RWPE1 (cell line): Measurements from ENCODE around the gene MICU2.
A peak's percentile ranks its signal among the peaks of the same experiment; 100 is the strongest.

Experiments used
- CTCF ChIA-PET: fragments of 350-600 bp; sonication (Branson Sonifier 250); formaldehyde crosslinking; extraction: SDS; loops from one replicate; lab custom pipeline; 2021; lab: Yijun Ruan, JAX
- POLR2A ChIA-PET: fragments of 400-600 bp; formaldehyde crosslinking; extraction: SDS; loops from one replicate; lab custom pipeline; 2020; ENCODE audit warnings: antibody characterized with exemption; ENCODE audit not compliant: low non-redundant PET; lab: Yijun Ruan, JAX
- DNase-seq: peaks from one replicate; pipeline ENCODE4 v3.0.0; 2012; ENCODE audit warnings: low spot score
- H3K27ac ChIP-seq: fragments of 450-650 bp; 2 replicates; pipeline ENCODE4 v1.5.1; 2017
- CTCF ChIP-seq: fragments of 450-650 bp; conservative IDR thresholded peaks from 2 replicates; pipeline ENCODE4 v1.5.1; 2017; ENCODE audit warnings: low read depth, mild to moderate bottlenecking

Gene MICU2

GRCh38 chr13:21466527-21466926, 137.4 kb downstream of the MICU2 start:
- no peak for TF ChIP-seq CTCF
- no peak for DNase-seq
- ChIA-PET POLR2A (no interaction called here), CTCF (no interaction called here)
- no peak overlapping the region for H3K27ac ChIP-seq

- DNase-seq = no peak
- no peak for TF ChIP-seq CTCF
- POLR2A ChIA-PET = no interaction called here
- H3K27ac ChIP-seq = no peak overlapping the region
- CTCF ChIA-PET = interaction anchor here (1.2 kb wide), 1 partner anchor 11 kb away, joined by 4 read pairs; no protein-coding TSS in a partner anchor
Observed at GRCh38 chr13:21465710-21466160, 138.2 kb downstream of the MICU2 start.

- TF ChIP-seq CTCF = no peak
- H3K27ac ChIP-seq = no peak overlapping the region
- DNase-seq = no peak
- POLR2A ChIA-PET = no interaction called here
- CTCF ChIA-PET = no interaction called here
Observed at GRCh38 chr13:21463424-21463823, 140.5 kb downstream of the MICU2 start.

- TF ChIP-seq CTCF = no peak
Observed at GRCh38 chr13:21461131-21461530, 142.8 kb downstream of the MICU2 start.

GRCh38 chr13:21458813-21459701, 144.9 kb downstream of the MICU2 start, which contains the start of gene ZDHHC20:
Gene ZDHHC20 (minus strand): TSS chr13:21459303. CDS start chr13:21459171, 132 bp downstream.
- POLR2A ChIA-PET = no interaction called here
- CTCF ChIA-PET = interaction anchor here (0.6 to 2.0 kb wide), 2 partner anchors 58 to 162 kb away, joined by 4 to 6 read pairs; no protein-coding TSS in a partner anchor
- DNase-seq = peak; percentile 91
- peak within 1 kb of the TSS; percentile 88 for H3K27ac ChIP-seq
- TF ChIP-seq CTCF = no peak

More at GRCh38 chr13:21461131-21461530, 142.8 kb downstream of the MICU2 start:
- ChIA-PET POLR2A (no interaction called here), CTCF (no interaction called here)
- DNase-seq = no peak
- H3K27ac ChIP-seq = no peak overlapping the region

- ChIA-PET CTCF (interaction anchor here (2.0 kb wide), 1 partner anchor 161 kb away, joined by 6 read pairs; no protein-coding TSS in a partner anchor), POLR2A (no interaction called here)
- peak; percentile 55 for DNase-seq
- TF ChIP-seq CTCF = no peak
- H3K27ac ChIP-seq = peak overlapping the region; percentile 88
Observed at GRCh38 chr13:21458451-21458812, 145.5 kb downstream of the MICU2 start.
